Measurements from ENCODE around the gene MACROD2.
"Not testable (repeated sequence)": the region's sequence is repeated elsewhere in the genome, so short reads cannot be mapped to it uniquely, and the experiment has no call there.

Gene MACROD2

GRCh38 chr20:14441201-14441600 lies 445.9 kb downstream of the MACROD2 start:
- Histone ChIP-seq H3K4me3 (ENCODE audit: insufficient read depth, low read depth, low read length) (no peak overlapping the region), H3K36me3 (ENCODE audit: control insufficient read depth, insufficient read depth, low read length) (no peaks in the 10 kb centered on the region), H3K27me3 (ENCODE audit: control insufficient read depth, insufficient read depth, low read length, poor library complexity, severe bottlenecking) (no peaks in the 10 kb centered on the region), H3K4me1 (ENCODE audit: control insufficient read depth, insufficient read depth, low read length) (no peaks in the 10 kb centered on the region), H3K27ac (ENCODE audit: insufficient read depth, low read depth, low read length, poor library complexity, severe bottlenecking) (no peak overlapping the region), H3K9me3 (ENCODE audit: control insufficient read depth, low read length) (no peaks in the 10 kb centered on the region)
- 95 to 96% methylated on average over 4 of the region's 4 CpGs for WGBS, 2 experiments

GRCh38 chr20:14444106-14444505 lies 448.8 kb downstream of the MACROD2 start:
- no peaks in the 10 kb centered on the region for H3K36me3 ChIP-seq (ENCODE audit: control insufficient read depth, insufficient read depth, low read length)
- no peak overlapping the region for H3K27ac ChIP-seq (ENCODE audit: insufficient read depth, low read depth, low read length, poor library complexity, severe bottlenecking)
- no peaks in the 10 kb centered on the region for H3K27me3 ChIP-seq (ENCODE audit: control insufficient read depth, insufficient read depth, low read length, poor library complexity, severe bottlenecking)
- H3K4me1 ChIP-seq (ENCODE audit: control insufficient read depth, insufficient read depth, low read length), result no peaks in the 10 kb centered on the region
- no peak overlapping the region for H3K4me3 ChIP-seq (ENCODE audit: insufficient read depth, low read depth, low read length)
- 94 to 97% methylated on average over 3 of the region's 3 CpGs for WGBS, 2 experiments
- H3K9me3 ChIP-seq (ENCODE audit: control insufficient read depth, low read length), result no peaks in the 10 kb centered on the region

- Histone ChIP-seq H3K4me3 (ENCODE audit: insufficient read depth, low read depth, low read length) (no peak overlapping the region), H3K4me1 (ENCODE audit: control insufficient read depth, insufficient read depth, low read length) (no peaks in the 10 kb centered on the region), H3K27me3 (ENCODE audit: control insufficient read depth, insufficient read depth, low read length, poor library complexity, severe bottlenecking) (no peaks in the 10 kb centered on the region), H3K27ac (ENCODE audit: insufficient read depth, low read depth, low read length, poor library complexity, severe bottlenecking) (no peak overlapping the region), H3K9me3 (ENCODE audit: control insufficient read depth, low read length) (no peaks in the 10 kb centered on the region), H3K36me3 (ENCODE audit: control insufficient read depth, insufficient read depth, low read length) (no peaks in the 10 kb centered on the region)
Measured at GRCh38 chr20:14445310-14445709, 450.0 kb downstream of the MACROD2 start.

GRCh38 chr20:14445902-14446301 lies 450.6 kb downstream of the MACROD2 start:
- H3K36me3 ChIP-seq (ENCODE audit: control insufficient read depth, insufficient read depth, low read length), result no peaks in the 10 kb centered on the region
- H3K27me3 ChIP-seq (ENCODE audit: control insufficient read depth, insufficient read depth, low read length, poor library complexity, severe bottlenecking), result no peaks in the 10 kb centered on the region
- H3K4me1 ChIP-seq (ENCODE audit: control insufficient read depth, insufficient read depth, low read length), result no peaks in the 10 kb centered on the region
- no peak overlapping the region for H3K4me3 ChIP-seq (ENCODE audit: insufficient read depth, low read depth, low read length)
- H3K27ac ChIP-seq (ENCODE audit: insufficient read depth, low read depth, low read length, poor library complexity, severe bottlenecking), result no peak overlapping the region
- H3K9me3 ChIP-seq (ENCODE audit: control insufficient read depth, low read length), result no peaks in the 10 kb centered on the region

- Histone ChIP-seq H3K4me1 (ENCODE audit: control insufficient read depth, insufficient read depth, low read length) (no peaks in the 10 kb centered on the region), H3K4me3 (ENCODE audit: insufficient read depth, low read depth, low read length) (no peak overlapping the region), H3K27ac (ENCODE audit: insufficient read depth, low read depth, low read length, poor library complexity, severe bottlenecking) (no peak overlapping the region), H3K36me3 (ENCODE audit: control insufficient read depth, insufficient read depth, low read length) (no peaks in the 10 kb centered on the region), H3K9me3 (ENCODE audit: control insufficient read depth, low read length) (no peaks in the 10 kb centered on the region), H3K27me3 (ENCODE audit: control insufficient read depth, insufficient read depth, low read length, poor library complexity, severe bottlenecking) (no peaks in the 10 kb centered on the region)
Measured at GRCh38 chr20:14446446-14446845, 451.1 kb downstream of the MACROD2 start.

- Histone ChIP-seq H3K4me1 (ENCODE audit: control insufficient read depth, insufficient read depth, low read length) (no peaks in the 10 kb centered on the region), H3K36me3 (ENCODE audit: control insufficient read depth, insufficient read depth, low read length) (no peaks in the 10 kb centered on the region)
- WGBS, 2 experiments, result 100% methylated on average over 1 of the region's 1 CpG; no CpG with 5 or more reads in 1 of the 2 experiments
Measured at GRCh38 chr20:14449323-14449722, 454.0 kb downstream of the MACROD2 start.

GRCh38 chr20:14450256-14450655 lies 454.9 kb downstream of the MACROD2 start:
- Histone ChIP-seq H3K27me3 (ENCODE audit: control insufficient read depth, insufficient read depth, low read length, poor library complexity, severe bottlenecking) (no peaks in the 10 kb centered on the region), H3K4me1 (ENCODE audit: control insufficient read depth, insufficient read depth, low read length) (no peaks in the 10 kb centered on the region), H3K9me3 (ENCODE audit: control insufficient read depth, low read length) (no peaks in the 10 kb centered on the region), H3K27ac (ENCODE audit: insufficient read depth, low read depth, low read length, poor library complexity, severe bottlenecking) (no peak overlapping the region), H3K4me3 (ENCODE audit: insufficient read depth, low read depth, low read length) (no peak overlapping the region), H3K36me3 (ENCODE audit: control insufficient read depth, insufficient read depth, low read length) (no peaks in the 10 kb centered on the region)
- WGBS, 2 experiments, result 92 to 100% methylated on average over 2 of the region's 2 CpGs

More at GRCh38 chr20:14449323-14449722, 454.0 kb downstream of the MACROD2 start:
- no peak overlapping the region for H3K27ac ChIP-seq (ENCODE audit: insufficient read depth, low read depth, low read length, poor library complexity, severe bottlenecking)
- no peaks in the 10 kb centered on the region for H3K27me3 ChIP-seq (ENCODE audit: control insufficient read depth, insufficient read depth, low read length, poor library complexity, severe bottlenecking)
- no peak overlapping the region for H3K4me3 ChIP-seq (ENCODE audit: insufficient read depth, low read depth, low read length)
- H3K9me3 ChIP-seq (ENCODE audit: control insufficient read depth, low read length), result no peaks in the 10 kb centered on the region

GRCh38 chr20:14451458-14451857 lies 456.1 kb downstream of the MACROD2 start:
- Histone ChIP-seq H3K9me3 (ENCODE audit: control insufficient read depth, low read length) (no peaks in the 10 kb centered on the region), H3K36me3 (ENCODE audit: control insufficient read depth, insufficient read depth, low read length) (no peaks in the 10 kb centered on the region), H3K27ac (ENCODE audit: insufficient read depth, low read depth, low read length, poor library complexity, severe bottlenecking) (no peak overlapping the region), H3K27me3 (ENCODE audit: control insufficient read depth, insufficient read depth, low read length, poor library complexity, severe bottlenecking) (no peaks in the 10 kb centered on the region), H3K4me1 (ENCODE audit: control insufficient read depth, insufficient read depth, low read length) (no peaks in the 10 kb centered on the region), H3K4me3 (ENCODE audit: insufficient read depth, low read depth, low read length) (no peak overlapping the region)
- WGBS, 2 experiments, result 92 to 93% methylated on average over 4 of the region's 4 CpGs

- Histone ChIP-seq H3K9me3 (ENCODE audit: control insufficient read depth, low read length) (no peaks in the 10 kb centered on the region), H3K27me3 (ENCODE audit: control insufficient read depth, insufficient read depth, low read length, poor library complexity, severe bottlenecking) (no peaks in the 10 kb centered on the region), H3K4me3 (ENCODE audit: insufficient read depth, low read depth, low read length) (no peak overlapping the region), H3K4me1 (ENCODE audit: control insufficient read depth, insufficient read depth, low read length) (no peaks in the 10 kb centered on the region), H3K27ac (ENCODE audit: insufficient read depth, low read depth, low read length, poor library complexity, severe bottlenecking) (no peak overlapping the region), H3K36me3 (ENCODE audit: control insufficient read depth, insufficient read depth, low read length) (no peaks in the 10 kb centered on the region)
- WGBS, 2 experiments, result 94 to 100% methylated on average over 1 to 3 of the region's 3 CpGs
Measured at GRCh38 chr20:14453259-14453658, 457.9 kb downstream of the MACROD2 start.

- whole genome bisulfite sequencing, 2 experiments, result 100% methylated on average over 1 of the region's 1 CpG; no CpG with 5 or more reads in 1 of the 2 experiments
Measured at GRCh38 chr20:14454296-14454695, 459.0 kb downstream of the MACROD2 start.

GRCh38 chr20:14467104-14467827 lies 471.9 kb downstream of the MACROD2 start:
- not testable (repeated sequence) for H3K4me3 ChIP-seq (ENCODE audit: insufficient read depth, low read depth, low read length); H3K9me3 ChIP-seq (ENCODE audit: control insufficient read depth, low read length); H3K27ac ChIP-seq (ENCODE audit: insufficient read depth, low read depth, low read length, poor library complexity, severe bottlenecking); H3K4me1 ChIP-seq (ENCODE audit: control insufficient read depth, insufficient read depth, low read length); H3K36me3 ChIP-seq (ENCODE audit: control insufficient read depth, insufficient read depth, low read length); H3K27me3 ChIP-seq (ENCODE audit: control insufficient read depth, insufficient read depth, low read length, poor library complexity, severe bottlenecking)
- WGBS, 2 experiments, result 91 to 92% methylated on average over 17 of the region's 17 CpGs

More at GRCh38 chr20:14454296-14454695, 459.0 kb downstream of the MACROD2 start:
- Histone ChIP-seq H3K9me3 (ENCODE audit: control insufficient read depth, low read length) (no peaks in the 10 kb centered on the region), H3K4me3 (ENCODE audit: insufficient read depth, low read depth, low read length) (no peak overlapping the region), H3K27ac (ENCODE audit: insufficient read depth, low read depth, low read length, poor library complexity, severe bottlenecking) (no peak overlapping the region), H3K27me3 (ENCODE audit: control insufficient read depth, insufficient read depth, low read length, poor library complexity, severe bottlenecking) (no peaks in the 10 kb centered on the region), H3K4me1 (ENCODE audit: control insufficient read depth, insufficient read depth, low read length) (no peaks in the 10 kb centered on the region), H3K36me3 (ENCODE audit: control insufficient read depth, insufficient read depth, low read length) (no peaks in the 10 kb centered on the region)
